Gastrocnemius medialis (tissue), 4 donors: ENCODE measurements around the gene FGF22.

ENCODE experiments used
- POLR2A ChIP-seq, 2 donors: fragments of 450-650 bp; IDR thresholded peaks; one replicate each; pipeline ENCODE4 v1.6.1; 2017; ENCODE audit warnings: antibody characterized with exemption in 2 of 2, mild to moderate bottlenecking in 2 of 2, moderate library complexity in 2 of 2
- TF ChIP-seq, protein P1 (sequence below), 5 experiments: fragments of 450-650 bp in 3 of 5; fragments of 200-600 bp in 2 of 5; sonication (generic) in 2 of 5; IDR thresholded peaks in 4 of 5; conservative IDR thresholded peaks in 1 of 5; 1 replicate in 4 of 5; 2 replicates in 1 of 5; pipeline ENCODE4 v1.5.1; 2016 to 2019; ENCODE audit warnings: antibody characterized with exemption in 5 of 5, mild to moderate bottlenecking in 3 of 5, moderate library complexity in 3 of 5

DNA sequence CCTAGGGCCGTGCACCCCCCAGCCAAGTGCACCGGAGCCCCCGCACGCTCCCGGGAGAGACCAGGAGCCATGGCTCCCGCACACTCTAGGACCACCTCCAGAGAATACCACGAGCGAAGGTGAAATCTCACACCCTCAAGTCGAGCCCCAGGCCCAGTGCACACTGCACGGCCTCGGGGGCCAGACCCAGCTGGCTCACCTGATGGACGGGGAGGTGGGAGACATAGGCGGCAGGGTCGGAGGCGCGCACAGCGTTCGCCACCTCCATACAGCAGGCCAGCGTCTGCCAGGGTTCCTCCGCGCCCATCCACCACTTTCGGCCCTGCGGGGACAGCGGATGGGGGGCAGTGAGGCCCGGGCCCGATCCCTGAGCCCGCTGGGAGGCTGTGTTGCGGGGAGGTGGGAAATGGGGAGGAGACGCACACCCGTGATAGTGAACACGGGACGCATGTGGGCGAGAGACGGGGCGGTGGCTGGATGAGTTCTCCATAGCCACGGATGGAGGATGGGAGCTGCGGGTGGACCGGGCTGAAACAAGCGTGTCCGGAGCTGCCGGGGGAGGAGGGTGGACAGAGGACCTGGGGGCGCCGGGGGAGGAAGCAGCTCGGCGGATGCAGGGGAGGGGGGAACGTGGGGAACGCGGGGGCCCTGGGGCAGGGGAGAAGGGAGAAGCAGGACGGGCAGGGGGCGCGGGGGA, 19.4 kb upstream of the FGF22 start:
- TF ChIP-seq, protein P1, sequence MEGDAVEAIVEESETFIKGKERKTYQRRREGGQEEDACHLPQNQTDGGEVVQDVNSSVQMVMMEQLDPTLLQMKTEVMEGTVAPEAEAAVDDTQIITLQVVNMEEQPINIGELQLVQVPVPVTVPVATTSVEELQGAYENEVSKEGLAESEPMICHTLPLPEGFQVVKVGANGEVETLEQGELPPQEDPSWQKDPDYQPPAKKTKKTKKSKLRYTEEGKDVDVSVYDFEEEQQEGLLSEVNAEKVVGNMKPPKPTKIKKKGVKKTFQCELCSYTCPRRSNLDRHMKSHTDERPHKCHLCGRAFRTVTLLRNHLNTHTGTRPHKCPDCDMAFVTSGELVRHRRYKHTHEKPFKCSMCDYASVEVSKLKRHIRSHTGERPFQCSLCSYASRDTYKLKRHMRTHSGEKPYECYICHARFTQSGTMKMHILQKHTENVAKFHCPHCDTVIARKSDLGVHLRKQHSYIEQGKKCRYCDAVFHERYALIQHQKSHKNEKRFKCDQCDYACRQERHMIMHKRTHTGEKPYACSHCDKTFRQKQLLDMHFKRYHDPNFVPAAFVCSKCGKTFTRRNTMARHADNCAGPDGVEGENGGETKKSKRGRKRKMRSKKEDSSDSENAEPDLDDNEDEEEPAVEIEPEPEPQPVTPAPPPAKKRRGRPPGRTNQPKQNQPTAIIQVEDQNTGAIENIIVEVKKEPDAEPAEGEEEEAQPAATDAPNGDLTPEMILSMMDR (IDR thresholded peaks at IDR 0.05 in 4 of 5, conservative IDR thresholded peaks at IDR 0.05 in 1 of 5): no peak
- TF ChIP-seq POLR2A (IDR thresholded peaks at IDR 0.05): no peak
